ENCODE results near the gene BRMS1L. TPM values are rescaled to one million over a fixed set of nuclear protein-coding genes. Genes with fewer than 3 reads are reported as not detected.

BRMS1L gene
- total and polyA plus RNA-seq, 2 donors (not counting 1 experiment from before 2014, with no cell fraction given), result 3.3 to 9.5 TPM

GRCh38 chr14:35844494-35844893 lies 18.4 kb downstream of the BRMS1L start:
- no peaks in the 10 kb centered on the region for H3K79me2 ChIP-seq (ENCODE audit: control insufficient read depth, insufficient read depth, low read length)
- H3K36me3 ChIP-seq (ENCODE audit: control insufficient read depth, insufficient read depth, low read length), result no peaks in the 10 kb centered on the region
- no peaks in the 10 kb centered on the region for H3K27me3 ChIP-seq (ENCODE audit: control insufficient read depth, insufficient read depth, low read length)
- H3K27ac ChIP-seq (ENCODE audit: insufficient read depth, low read length), result no peak overlapping the region
- H3K9ac ChIP-seq (ENCODE audit: insufficient read depth, low read length), result no peak overlapping the region
- no peak for DNase-seq (ENCODE audit: low read depth in 2 of 2)
- H4K20me1 ChIP-seq (ENCODE audit: control insufficient read depth, extremely low read depth, insufficient read depth, low read length), result no peaks in the 10 kb centered on the region
- no peak overlapping the region for H3K4me2 ChIP-seq (ENCODE audit: extremely low read depth, insufficient read depth, low read length)
- TF ChIP-seq EZH2 (IDR thresholded peaks at IDR 0.05; ENCODE audit: low read length, missing control alignments), result no peak
- TF ChIP-seq CTCF (conservative IDR thresholded peaks at IDR 0.05 in 1 of 2, IDR thresholded peaks at IDR 0.05 in 1 of 2; ENCODE audit: low read depth in 1 of 2, low read length in 2 of 2), result no peak
- no peaks in the 10 kb centered on the region for H3K4me1 ChIP-seq (ENCODE audit: control insufficient read depth, extremely low read depth, insufficient read depth, low read length)
- H3K4me3 ChIP-seq (replicated peaks in 1 of 4; ENCODE audit: control extremely low read depth in 1 of 4, insufficient read depth in 1 of 4, low read depth in 3 of 4, low read length in 4 of 4), result no peak overlapping the region
- H3K9me3 ChIP-seq (ENCODE audit: control insufficient read depth, insufficient read depth, low read depth, low read length), result no peaks in the 10 kb centered on the region
- no peak overlapping the region for H2AFZ ChIP-seq (ENCODE audit: low read length)

DNA sequence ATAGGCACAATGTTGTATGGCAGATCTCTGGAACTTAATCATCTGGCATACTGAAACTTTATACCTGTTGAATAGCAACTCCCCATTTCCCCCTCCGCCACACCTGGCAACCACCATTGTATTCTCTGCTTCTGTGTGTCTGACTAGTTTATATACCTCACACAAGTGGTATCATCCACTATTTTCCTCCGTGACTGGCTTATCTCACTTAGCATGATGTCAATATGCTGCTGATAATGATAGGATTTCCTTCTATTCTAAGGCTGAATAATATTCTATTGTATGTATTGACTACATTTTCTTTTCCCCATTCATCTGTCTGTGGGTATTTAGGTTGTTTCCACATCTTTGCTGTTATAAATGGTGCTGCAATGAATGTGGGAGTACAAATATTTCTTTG lies 21.5 kb downstream of the BRMS1L start:
- H2AFZ ChIP-seq (ENCODE audit: low read length), result no peak overlapping the region
- H3K27ac ChIP-seq (ENCODE audit: insufficient read depth, low read length), result no peak overlapping the region
- H3K9me3 ChIP-seq (ENCODE audit: control insufficient read depth, insufficient read depth, low read depth, low read length), result no peaks in the 10 kb centered on the region
- no peak overlapping the region for H3K4me2 ChIP-seq (ENCODE audit: extremely low read depth, insufficient read depth, low read length)
- no peaks in the 10 kb centered on the region for H3K4me1 ChIP-seq (ENCODE audit: control insufficient read depth, extremely low read depth, insufficient read depth, low read length)
- H3K79me2 ChIP-seq (ENCODE audit: control insufficient read depth, insufficient read depth, low read length), result no peaks in the 10 kb centered on the region
- no peak overlapping the region for H3K9ac ChIP-seq (ENCODE audit: insufficient read depth, low read length)
- H3K27me3 ChIP-seq (ENCODE audit: control insufficient read depth, insufficient read depth, low read length), result no peaks in the 10 kb centered on the region
- H3K4me3 ChIP-seq (replicated peaks in 1 of 4; ENCODE audit: control extremely low read depth in 1 of 4, insufficient read depth in 1 of 4, low read depth in 3 of 4, low read length in 4 of 4), result no peak overlapping the region
- TF ChIP-seq EZH2 (IDR thresholded peaks at IDR 0.05; ENCODE audit: low read length, missing control alignments) (no peak), CTCF (conservative IDR thresholded peaks at IDR 0.05 in 1 of 2, IDR thresholded peaks at IDR 0.05 in 1 of 2; ENCODE audit: low read depth in 1 of 2, low read length in 2 of 2) (no peak)
- DNase-seq (ENCODE audit: low read depth in 2 of 2), result no peak
- no peaks in the 10 kb centered on the region for H3K36me3 ChIP-seq (ENCODE audit: control insufficient read depth, insufficient read depth, low read length)
- no peaks in the 10 kb centered on the region for H4K20me1 ChIP-seq (ENCODE audit: control insufficient read depth, extremely low read depth, insufficient read depth, low read length)

- Histone ChIP-seq H3K4me3 (replicated peaks in 1 of 4; ENCODE audit: control extremely low read depth in 1 of 4, insufficient read depth in 1 of 4, low read depth in 3 of 4, low read length in 4 of 4) (no peak overlapping the region), H3K27ac (ENCODE audit: insufficient read depth, low read length) (no peak overlapping the region), H3K4me1 (ENCODE audit: control insufficient read depth, extremely low read depth, insufficient read depth, low read length) (no peaks in the 10 kb centered on the region), H4K20me1 (ENCODE audit: control insufficient read depth, extremely low read depth, insufficient read depth, low read length) (no peaks in the 10 kb centered on the region), H3K9ac (ENCODE audit: insufficient read depth, low read length) (no peak overlapping the region), H2AFZ (ENCODE audit: low read length) (no peak overlapping the region), H3K79me2 (ENCODE audit: control insufficient read depth, insufficient read depth, low read length) (no peaks in the 10 kb centered on the region), H3K36me3 (ENCODE audit: control insufficient read depth, insufficient read depth, low read length) (no peaks in the 10 kb centered on the region), H3K9me3 (ENCODE audit: control insufficient read depth, insufficient read depth, low read depth, low read length) (no peaks in the 10 kb centered on the region), H3K27me3 (ENCODE audit: control insufficient read depth, insufficient read depth, low read length) (no peaks in the 10 kb centered on the region), H3K4me2 (ENCODE audit: extremely low read depth, insufficient read depth, low read length) (no peak overlapping the region)
- TF ChIP-seq CTCF (conservative IDR thresholded peaks at IDR 0.05 in 1 of 2, IDR thresholded peaks at IDR 0.05 in 1 of 2; ENCODE audit: low read depth in 1 of 2, low read length in 2 of 2), result no peak
- no peak for TF ChIP-seq EZH2 (IDR thresholded peaks at IDR 0.05; ENCODE audit: low read length, missing control alignments)
- no peak for DNase-seq (ENCODE audit: low read depth in 2 of 2)
These were observed 23.0 kb downstream of the BRMS1L start for GRCh38 chr14:35849122-35849521.
